Activated B cell treated with CpG ODN at 0.5 μM for 24 hours (primary cell): ENCODE results near the gene CSPG4. TPM values are rescaled to one million over a fixed set of nuclear protein-coding genes. Genes with fewer than 3 reads are reported as not detected.
"Not testable (repeated sequence)": the region's sequence is repeated elsewhere in the genome, so short reads cannot be mapped to it uniquely, and the experiment has no call there.

Source experiments
- ATAC-seq: fragments of 200-7000 bp; cut with Tn5 transposase; one replicate; pipeline ENCODE4 v1.10.0; 2021; ENCODE audit warnings: low read depth, mild to moderate bottlenecking, moderate library complexity
- CTCF ChIA-PET: fragments of 350-600 bp; sonication (Branson Sonifier 250); formaldehyde crosslinking; loops from one replicate; lab custom pipeline; 2021; ENCODE audit warnings: antibody characterized with exemption; lab: Charles Lee
- POLR2A ChIA-PET: fragments of 350-600 bp; sonication (Branson Sonifier 250); formaldehyde crosslinking; loops from one replicate; lab custom pipeline; 2021; ENCODE audit warnings: antibody characterized with exemption; lab: Charles Lee
- DNase-seq: peaks from one replicate; pipeline ENCODE4 v3.0.0; 2022
- H3K27ac Mint-ChIP-seq: one replicate; pipeline ENCODE4 v1.8.0; 2020; ENCODE audit warnings: mixed read lengths
- H3K27me3 Mint-ChIP-seq: one replicate; pipeline ENCODE4 v1.8.0; 2021; ENCODE audit warnings: mixed read lengths
- H3K36me3 Mint-ChIP-seq: one replicate; pipeline ENCODE4 v1.8.0; 2021; ENCODE audit warnings: low read depth, mixed read lengths
- H3K4me1 Mint-ChIP-seq: one replicate; pipeline ENCODE4 v1.8.0; 2021; ENCODE audit warnings: mixed read lengths
- H3K4me3 Mint-ChIP-seq: one replicate; pipeline ENCODE4 v1.8.0; 2020; ENCODE audit warnings: mild to moderate bottlenecking, mixed read lengths
- H3K9me3 Mint-ChIP-seq: one replicate; pipeline ENCODE4 v1.8.0; 2020; ENCODE audit warnings: mixed read lengths
- CTCF ChIP-seq: fragments of 200-600 bp; IDR thresholded peaks from one replicate; pipeline ENCODE4 v1.8.0; 2022; ENCODE audit warnings: antibody characterized with exemption, mild to moderate bottlenecking
- intact Hi-C: fragments of 100-400 bp; cut with micrococcal nuclease; formaldehyde crosslinking; loops from one replicate; pipeline ENCODE4 v1.15.1; 2024
- total RNA-seq: library from RNA; stranded (reverse); gene quantifications from 2 replicates; pipeline ENCODE4 v1.2.3, GENCODE V29; 2022

Gene CSPG4
- total RNA-seq, 1 donor from 2014 or later, result not detected

- ATAC-seq (no peak), DNase-seq (no peak)
- peaks cover 15% of the 10 kb centered on the region for H3K27me3 Mint-ChIP-seq
- ChIA-PET CTCF (no interaction called here), POLR2A (interaction anchor here (0.7 kb wide), 1 partner anchor 9 kb away, joined by 3 read pairs; no protein-coding TSS in a partner anchor)
- H3K4me3 Mint-ChIP-seq, result no peak overlapping the region
- intact Hi-C loops, result no loop called here
- H3K9me3 Mint-ChIP-seq, result no peaks in the 10 kb centered on the region
- no peak overlapping the region for H3K27ac Mint-ChIP-seq
- H3K4me1 Mint-ChIP-seq, result peaks cover 2% of the 10 kb centered on the region
- TF ChIP-seq CTCF, result no peak
- no peaks in the 10 kb centered on the region for H3K36me3 Mint-ChIP-seq
Observed at GRCh38 chr15:75714195-75714594, 1.5 kb upstream of the CSPG4 start.

- intact Hi-C loops, result no loop called here
- H3K27ac Mint-ChIP-seq, result no peak overlapping the region
- H3K36me3 Mint-ChIP-seq, result no peaks in the 10 kb centered on the region
- no peak for TF ChIP-seq CTCF
- H3K4me1 Mint-ChIP-seq, result peaks cover 2% of the 10 kb centered on the region
- DNase-seq, result no peak
- no peak overlapping the region for H3K4me3 Mint-ChIP-seq
- no peaks in the 10 kb centered on the region for H3K9me3 Mint-ChIP-seq
- ATAC-seq, result no peak
- CTCF ChIA-PET, result no interaction called here
- H3K27me3 Mint-ChIP-seq, result peaks cover 15% of the 10 kb centered on the region
- POLR2A ChIA-PET, result no interaction called here
Observed at GRCh38 chr15:75713338-75713895, 769 bp upstream of the CSPG4 start.

- not testable (repeated sequence) for H3K27ac Mint-ChIP-seq
Observed at GRCh38 chr15:75711495-75711894, 1.2 kb downstream of the CSPG4 start.

GRCh38 chr15:75710874-75711273 lies 1.8 kb downstream of the CSPG4 start:
- POLR2A ChIA-PET, H3K36me3 Mint-ChIP-seq, CTCF ChIA-PET, DNase-seq, H3K4me3 Mint-ChIP-seq, ATAC-seq, H3K9me3 Mint-ChIP-seq, H3K27ac Mint-ChIP-seq, intact Hi-C loops, H3K4me1 Mint-ChIP-seq: not testable (repeated sequence)
- H3K27me3 Mint-ChIP-seq, result peaks cover 15% of the 10 kb centered on the region

More at GRCh38 chr15:75711495-75711894, 1.2 kb downstream of the CSPG4 start:
- H3K9me3 Mint-ChIP-seq, intact Hi-C loops, POLR2A ChIA-PET, H3K36me3 Mint-ChIP-seq, ATAC-seq, H3K4me1 Mint-ChIP-seq, H3K4me3 Mint-ChIP-seq, DNase-seq, CTCF ChIA-PET: not testable (repeated sequence)
- peaks cover 15% of the 10 kb centered on the region for H3K27me3 Mint-ChIP-seq

- ATAC-seq, H3K27ac Mint-ChIP-seq, H3K9me3 Mint-ChIP-seq, H3K4me3 Mint-ChIP-seq, H3K4me1 Mint-ChIP-seq, POLR2A ChIA-PET, DNase-seq, H3K36me3 Mint-ChIP-seq, intact Hi-C loops, CTCF ChIA-PET: not testable (repeated sequence)
- H3K27me3 Mint-ChIP-seq, result peaks cover 15% of the 10 kb centered on the region
Observed at GRCh38 chr15:75709458-75709857, 3.2 kb downstream of the CSPG4 start.

GRCh38 chr15:75706682-75706954 lies 6.0 kb downstream of the CSPG4 start:
- intact Hi-C loops, result no loop called here
- no peak overlapping the region for H3K27ac Mint-ChIP-seq
- no peak for ATAC-seq
- CTCF ChIA-PET, result no interaction called here
- H3K4me1 Mint-ChIP-seq, result peaks cover 11% of the 10 kb centered on the region
- DNase-seq, result no peak
- H3K27me3 Mint-ChIP-seq, result peaks cover 2% of the 10 kb centered on the region
- no peak overlapping the region for H3K4me3 Mint-ChIP-seq
- no peak for TF ChIP-seq CTCF
- H3K9me3 Mint-ChIP-seq, result no peaks in the 10 kb centered on the region
- no peaks in the 10 kb centered on the region for H3K36me3 Mint-ChIP-seq
- POLR2A ChIA-PET, result interaction anchor here (1.0 kb wide), 1 partner anchor 12 kb away, joined by 3 read pairs; no protein-coding TSS in a partner anchor
